GM21717 (cell line): ENCODE results near the gene CAPN9.

Source experiments
- ATAC-seq: cut with Tn5 transposase; IDR thresholded peaks from one replicate; pipeline ENCODE4 v1.9.1; 2021; ENCODE audit warnings: mild to moderate bottlenecking, moderate library complexity; ENCODE audit not compliant: unreplicated experiment

The CAPN9 gene

DNA sequence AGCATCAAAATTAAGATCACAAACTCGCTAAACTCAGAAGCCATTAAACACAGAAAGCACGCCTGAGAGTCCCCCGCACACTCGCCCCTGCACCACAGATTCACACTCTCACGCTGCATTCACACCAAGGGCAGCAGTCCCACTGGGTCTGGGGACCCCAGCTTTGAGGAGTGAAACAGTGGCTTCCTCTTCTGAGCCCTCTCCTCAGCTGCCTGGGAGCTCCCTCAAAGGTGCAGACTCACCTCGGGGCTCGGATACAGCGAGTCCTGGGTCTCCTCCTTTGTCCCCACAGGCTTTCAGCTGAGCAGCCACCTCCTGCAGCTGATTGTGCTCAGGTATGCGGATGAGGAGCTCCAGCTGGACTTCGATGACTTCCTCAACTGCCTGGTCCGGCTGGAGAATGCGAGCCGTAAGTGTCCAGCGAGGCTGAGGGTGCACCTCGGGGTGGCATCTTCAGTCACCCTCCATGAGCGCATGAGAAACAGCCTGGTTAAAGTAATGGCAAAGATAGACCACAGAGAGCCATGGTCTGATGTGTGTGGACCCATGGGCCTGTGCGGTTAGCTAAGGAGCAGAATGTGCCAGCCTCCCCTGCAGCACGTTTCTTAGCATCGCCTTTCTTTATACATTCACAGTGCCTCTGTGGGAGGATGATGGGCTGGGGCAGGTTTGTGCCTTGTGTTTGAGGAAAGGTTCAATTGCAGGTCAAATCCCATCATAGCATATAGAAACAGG, 47.9 kb downstream of the CAPN9 start:
- no peak for ATAC-seq

DNA sequence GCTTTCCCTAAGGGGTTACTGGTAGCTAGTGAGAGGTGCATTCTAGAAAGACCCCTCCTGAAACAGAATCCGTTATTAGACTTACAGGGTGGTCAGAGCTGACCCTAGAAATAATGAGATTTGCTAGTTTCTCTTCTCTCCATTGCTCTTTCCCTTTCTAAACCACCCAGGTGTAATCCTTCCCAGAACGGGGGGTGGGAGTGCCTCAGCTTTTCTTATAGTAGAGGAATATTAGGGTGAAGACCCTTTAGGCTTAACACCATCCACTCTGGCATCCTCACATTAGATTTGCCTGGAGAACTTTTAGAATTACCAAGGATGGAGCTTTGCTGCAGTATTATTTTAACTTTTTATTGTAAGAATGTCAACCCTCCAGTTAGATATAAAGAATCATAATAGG, 49.4 kb downstream of the CAPN9 start:
- no peak for ATAC-seq

DNA sequence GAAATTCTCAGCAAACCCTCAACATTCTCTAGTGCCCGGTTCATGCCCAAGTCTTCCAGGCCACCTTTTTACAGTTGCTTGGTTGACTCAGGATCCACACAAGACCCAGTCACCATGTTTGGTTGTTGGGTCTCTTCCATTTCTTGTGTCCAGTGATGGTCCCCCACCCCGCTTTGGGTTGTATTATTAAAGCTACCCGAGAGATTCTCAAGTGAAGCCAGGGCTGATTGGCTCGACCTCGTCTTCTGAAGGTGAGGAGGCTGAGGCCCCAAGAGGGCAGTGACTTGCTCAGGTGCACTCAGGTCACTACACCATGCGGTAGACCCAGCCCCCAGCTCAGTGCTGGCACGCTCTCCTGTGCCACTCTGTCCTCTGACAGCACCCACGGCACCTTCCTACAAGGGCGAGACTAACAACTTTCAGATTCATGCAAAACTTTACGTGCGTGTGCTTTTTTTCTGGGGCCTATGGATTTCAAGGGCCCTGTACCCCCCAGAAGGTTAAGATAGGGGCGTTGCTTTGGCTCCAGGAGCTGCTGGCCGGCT, 50.3 kb downstream of the CAPN9 start:
- ATAC-seq, result no peak

DNA sequence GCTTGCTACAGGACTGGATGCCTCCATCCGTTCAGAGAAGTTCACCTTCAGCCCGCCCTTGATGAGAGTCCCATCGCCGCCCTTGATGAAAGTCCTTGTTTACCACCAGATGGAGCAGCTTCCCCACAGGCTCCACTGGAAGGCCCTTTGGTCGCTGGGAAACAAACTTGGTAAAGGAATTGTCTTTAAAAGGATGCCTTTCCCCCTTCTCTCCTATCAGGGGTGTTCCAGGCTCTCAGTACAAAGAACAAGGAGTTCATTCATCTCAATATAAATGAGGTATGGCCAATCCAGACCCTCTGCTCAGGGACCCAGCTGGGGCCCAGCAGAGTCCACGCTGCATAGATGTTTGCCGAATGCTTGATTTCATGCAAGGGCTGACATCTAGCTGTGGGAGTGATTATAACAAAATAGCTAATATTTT, 50.8 kb downstream of the CAPN9 start:
- no peak for ATAC-seq

DNA sequence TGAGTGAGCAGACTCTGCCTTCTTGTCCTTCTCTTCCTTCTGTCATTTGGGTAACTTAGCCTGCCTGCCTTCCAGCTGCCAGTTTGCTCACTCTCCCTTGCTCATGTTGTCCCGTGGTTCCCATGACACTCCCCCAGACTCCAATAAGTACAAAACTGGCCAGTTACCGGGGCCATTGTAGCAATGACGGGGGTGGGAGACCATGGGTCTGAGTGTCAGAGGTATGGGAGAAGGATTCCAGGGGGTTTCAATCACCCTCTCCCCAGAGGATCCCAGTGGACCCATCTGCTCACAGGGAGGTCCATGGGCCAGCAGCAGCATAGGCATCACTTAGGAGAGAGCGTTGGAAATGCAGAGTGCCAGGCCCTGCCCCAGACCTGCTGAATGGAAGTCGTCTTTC, 51.3 kb downstream of the CAPN9 start:
- no peak for ATAC-seq

DNA sequence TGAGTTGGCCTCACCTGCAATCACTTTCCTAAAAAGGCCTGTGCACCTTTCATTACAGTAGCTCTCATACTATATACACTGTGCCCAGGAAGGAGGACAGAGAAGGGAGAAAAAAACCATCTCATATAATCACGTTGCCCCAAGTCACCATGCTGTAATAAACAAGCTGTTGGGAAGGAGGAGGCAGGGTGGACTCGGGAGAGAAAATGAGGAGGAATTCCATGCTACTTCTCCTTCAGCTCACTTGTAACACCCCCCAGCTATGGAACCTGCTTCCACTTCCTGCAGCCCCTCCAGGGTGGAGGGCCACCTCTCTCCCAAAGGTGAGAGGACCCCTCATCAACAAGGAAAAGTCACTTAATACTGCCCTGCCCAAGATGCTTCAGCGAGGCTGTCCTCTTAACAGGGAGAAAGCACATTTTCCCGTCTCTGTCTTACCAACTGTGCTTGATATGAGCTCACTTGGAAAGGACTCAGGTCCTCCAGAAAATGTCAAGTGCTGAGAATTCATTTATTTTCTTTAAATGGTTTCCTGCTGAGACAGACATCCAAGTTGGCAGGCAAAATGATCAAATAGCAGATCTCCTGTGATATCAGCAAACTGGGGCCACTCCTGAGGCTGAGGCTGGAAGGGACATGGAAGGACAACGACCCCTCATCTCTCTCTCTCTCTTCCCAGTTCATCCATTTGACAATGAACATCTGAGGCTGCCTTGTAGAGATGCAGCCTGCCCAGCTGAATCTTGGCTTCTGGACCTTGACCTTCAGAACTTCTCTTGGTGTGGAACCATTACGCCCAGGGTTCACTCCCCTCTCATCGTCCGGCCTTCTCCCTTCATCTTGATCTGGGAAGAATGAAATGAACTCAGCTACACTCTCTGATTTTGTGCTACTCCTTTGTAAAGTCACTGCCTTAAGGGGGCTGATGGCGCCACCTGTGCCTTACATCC, 54.0 kb downstream of the CAPN9 start:
- no peak for ATAC-seq

DNA sequence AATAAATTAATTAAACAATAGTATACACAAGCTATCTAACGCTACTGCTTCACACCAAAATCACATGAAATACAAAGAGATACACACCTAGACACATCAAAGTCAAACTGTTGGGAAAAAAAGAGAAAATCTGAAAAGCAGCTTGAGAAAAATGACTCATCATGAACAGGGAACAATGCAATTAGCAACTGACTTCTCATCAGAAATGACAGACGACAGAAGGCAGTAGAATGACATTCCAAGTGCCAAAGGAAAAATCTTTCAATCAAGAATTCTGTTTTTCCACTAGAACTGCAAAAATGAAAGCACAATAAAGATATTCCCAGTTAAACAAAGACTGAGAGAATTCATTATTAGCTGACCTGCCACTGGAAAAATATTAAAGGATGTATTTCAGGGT, 57.2 kb downstream of the CAPN9 start:
- no peak for ATAC-seq

DNA sequence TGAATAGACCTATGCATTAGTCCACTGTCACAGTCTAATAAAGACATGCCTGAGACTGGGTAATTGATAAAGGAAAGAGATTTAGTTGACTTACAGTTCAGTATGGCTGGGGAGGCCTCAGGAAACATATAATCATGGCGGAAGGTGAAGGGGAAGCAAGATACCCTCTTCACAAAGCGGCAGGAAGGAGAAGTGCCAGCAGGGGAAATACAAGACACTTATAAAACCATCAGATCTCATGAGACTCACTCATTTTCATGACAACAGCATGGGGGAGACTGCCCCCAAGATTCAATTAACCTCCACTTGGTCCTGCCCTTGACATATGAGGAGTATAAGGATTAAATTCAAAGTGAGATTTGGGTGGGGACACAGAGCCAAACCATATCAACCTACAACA, 59.4 kb downstream of the CAPN9 start:
- no peak for ATAC-seq

DNA sequence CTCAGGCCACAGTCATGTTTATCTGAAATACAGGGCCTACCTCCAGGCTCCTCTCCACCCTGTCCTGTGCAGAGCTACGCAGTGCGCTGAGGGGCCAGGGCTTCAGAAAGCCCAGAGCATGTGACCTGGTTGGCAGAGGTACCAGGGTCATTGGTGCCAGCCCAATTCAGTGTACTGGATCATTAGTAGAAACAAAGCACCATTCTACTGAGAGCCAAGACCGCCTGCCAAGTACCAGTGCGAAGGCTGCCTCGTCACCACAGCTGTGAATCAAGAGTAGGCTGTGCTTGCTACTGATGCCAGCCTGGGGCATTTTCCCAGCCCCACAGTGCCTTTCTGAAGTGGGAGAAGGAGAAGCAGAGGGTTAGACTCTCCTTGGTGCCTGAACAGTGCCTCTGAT, 59.8 kb downstream of the CAPN9 start:
- ATAC-seq, result no peak

DNA sequence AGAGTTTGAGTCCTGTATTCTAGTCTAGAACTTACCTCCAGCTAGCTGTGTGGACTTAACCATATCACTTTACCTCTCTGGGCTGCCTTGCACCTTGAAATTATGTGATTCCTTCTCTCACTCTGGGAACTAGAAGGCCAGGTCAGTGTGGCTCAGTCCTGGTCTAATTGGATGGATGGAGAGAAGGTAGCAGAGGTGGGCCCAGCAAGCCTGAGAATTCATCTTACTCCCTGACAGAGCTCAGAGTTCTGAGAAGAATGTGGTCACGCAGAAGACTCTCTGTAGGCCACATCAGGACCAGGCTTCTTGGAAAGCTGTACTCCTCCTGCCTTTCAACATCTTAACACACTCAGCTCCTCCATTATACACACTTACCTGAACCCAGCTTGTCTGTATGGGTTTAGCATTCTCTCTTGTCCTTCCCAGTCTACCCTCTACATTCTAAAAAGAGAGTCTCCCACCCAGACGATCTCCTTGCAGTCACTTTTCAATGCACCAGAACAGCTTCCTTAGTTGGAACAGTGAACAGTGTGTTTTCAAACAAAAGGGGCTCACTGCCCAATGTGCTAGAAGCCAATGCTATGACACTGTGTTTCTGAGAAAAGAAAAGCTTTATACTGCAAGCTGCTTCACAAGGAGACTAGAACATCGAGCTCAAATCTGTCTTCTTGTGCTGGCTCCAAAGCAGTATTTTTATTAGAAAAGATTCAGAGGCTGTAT, 60.5 kb downstream of the CAPN9 start:
- ATAC-seq, result no peak

DNA sequence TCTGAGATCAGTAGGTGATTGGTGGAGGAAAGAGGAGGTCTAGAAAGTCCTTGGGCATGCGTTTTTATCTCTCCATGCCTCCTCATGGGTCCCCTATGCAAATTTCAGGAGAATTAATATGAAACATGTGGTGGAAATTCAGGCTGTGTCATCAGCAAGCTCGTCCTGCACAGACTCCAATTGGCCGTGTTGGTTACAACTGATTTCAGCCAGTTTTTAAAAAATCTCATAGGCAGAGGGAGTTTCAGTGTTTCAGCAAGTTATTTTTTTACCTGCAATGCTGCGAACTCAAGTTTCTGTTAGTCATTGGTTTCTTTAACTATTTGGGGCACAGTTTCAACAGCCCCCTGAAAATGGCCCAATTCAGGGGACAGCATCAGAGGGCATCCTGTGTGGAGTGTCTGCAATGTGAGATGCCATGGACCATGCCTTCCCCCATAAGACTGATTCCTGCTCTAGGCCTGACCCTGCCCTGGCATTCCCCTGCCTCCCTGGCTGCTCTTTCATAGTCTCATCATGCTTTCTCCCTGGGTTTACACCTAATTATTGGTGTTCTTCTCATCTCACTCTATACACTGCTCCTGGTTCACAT, 61.2 kb downstream of the CAPN9 start:
- ATAC-seq, result no peak

DNA sequence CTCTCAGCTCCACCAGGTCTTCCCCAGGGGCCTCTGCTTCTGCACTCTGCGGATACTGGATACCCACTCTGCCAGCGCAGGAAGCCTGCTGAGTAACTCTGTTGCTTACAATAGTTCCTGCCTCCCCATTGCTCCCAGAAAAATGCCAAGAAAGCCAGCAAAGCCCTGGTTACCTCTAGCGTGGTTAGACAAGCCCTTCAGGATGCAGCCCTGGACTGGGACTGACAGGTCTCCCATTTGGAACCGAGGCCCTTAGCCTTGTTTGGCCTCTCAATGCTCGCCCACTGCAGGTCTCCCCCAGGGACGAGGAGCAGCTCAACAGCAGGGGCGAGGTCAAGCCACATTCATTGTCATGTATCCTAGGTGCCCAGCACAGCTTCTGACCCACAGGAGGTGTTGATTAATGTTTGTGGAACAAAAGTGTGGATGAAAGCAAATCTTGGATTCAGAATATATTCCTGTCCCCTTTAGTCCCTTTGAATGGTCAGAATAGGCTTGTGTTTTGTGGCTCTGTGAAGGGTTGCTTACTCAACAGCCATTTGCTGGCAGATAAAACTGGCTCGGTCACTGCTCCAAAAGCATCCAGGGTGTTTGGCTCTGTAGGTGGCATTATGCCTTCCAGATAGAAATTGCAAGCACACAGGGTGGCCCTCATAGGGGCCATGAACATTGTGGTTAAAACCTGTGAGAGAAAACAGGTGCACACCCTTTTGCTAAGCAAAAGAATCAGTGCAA, 62.2 kb downstream of the CAPN9 start:
- ATAC-seq, result no peak

DNA sequence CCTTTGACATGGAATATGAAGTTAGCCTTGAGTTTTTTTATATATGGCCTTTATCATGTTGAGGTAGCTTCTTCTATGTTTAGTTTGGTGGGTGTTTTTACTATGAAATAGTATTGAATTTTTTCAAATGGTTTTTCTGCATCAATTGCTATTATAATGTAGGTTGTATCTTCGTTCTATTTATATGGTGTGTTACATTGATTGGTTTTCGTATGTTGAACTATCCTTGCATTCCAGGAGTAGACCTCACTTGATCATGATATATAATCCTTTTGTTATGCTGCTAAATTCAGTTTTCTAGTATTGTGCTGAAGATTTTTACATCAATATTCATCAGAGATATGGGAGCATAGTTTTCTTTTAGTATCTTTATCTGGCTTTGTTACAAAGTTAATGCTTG, 65.4 kb downstream of the CAPN9 start:
- ATAC-seq, result no peak

DNA sequence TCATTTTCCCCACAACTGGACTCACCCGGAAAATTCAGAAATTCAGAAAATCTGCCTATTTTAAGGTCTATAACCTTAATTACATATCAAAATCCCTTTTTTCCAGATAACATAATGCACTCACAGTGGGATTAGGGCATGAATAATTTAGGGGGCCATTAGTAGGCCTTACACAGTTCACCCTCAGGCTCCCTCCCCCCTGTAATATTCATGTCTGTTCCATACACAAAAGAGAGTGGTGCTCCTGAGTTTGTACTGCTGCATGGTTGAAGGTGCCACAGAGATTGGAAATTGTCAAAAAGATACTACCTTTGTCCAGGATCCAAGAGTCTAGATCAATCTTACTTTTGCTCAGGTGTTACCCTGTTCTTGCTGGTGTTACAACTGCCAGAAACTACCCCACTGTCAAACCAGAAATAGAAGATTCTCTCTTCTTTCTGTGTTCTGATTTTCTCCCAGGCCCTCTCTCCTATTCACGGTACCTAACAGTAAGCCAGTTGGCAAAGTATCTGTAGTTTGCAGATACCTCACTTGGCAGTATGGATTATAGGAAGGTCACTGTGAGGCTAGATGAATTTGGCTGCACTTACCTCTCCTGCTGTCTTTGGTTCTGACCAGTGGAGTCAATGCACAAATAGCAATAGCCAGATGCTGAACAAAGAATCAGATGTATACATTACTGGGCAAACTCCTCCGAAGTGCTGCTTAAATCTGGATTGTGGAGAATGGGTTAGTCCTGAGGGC, 67.9 kb downstream of the CAPN9 start:
- no peak for ATAC-seq

DNA sequence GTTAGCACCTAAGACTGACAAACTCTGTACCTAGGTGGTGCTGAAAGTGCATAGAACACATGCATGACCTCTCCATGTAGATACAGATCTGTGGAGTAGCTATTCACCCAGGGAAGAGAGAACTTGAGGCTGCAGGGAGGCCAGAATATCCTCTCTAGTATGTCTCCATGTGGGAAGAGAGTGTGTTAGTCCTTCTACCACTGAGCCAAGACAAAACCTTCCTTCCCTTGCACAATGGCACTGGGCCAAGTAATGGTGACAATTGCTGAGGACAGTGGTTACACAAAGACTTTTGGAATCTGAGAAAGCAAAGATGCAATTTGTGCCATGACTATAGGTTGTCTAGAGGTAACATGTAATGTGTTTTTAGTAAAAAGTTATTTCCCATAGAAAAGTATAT, 68.8 kb downstream of the CAPN9 start:
- ATAC-seq, result no peak

DNA sequence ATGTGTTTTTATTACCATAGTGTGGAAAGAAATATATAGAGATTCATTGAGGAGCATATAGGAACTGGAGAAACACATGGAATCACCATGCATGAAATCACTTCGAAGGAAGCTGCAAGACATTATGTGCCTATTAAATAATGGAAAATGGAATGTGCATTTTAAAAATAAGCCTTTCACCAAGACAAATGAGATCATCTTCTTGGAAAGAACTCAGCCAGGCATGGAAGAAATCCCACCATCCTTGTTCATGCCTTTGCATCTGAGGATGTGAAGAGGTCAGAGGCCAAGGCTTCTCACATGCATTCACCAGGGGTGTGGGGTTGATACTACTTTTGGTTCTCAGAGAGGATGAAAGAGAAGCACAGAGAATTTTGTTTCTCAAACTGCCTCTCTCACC, 71.2 kb downstream of the CAPN9 start:
- ATAC-seq, result no peak

DNA sequence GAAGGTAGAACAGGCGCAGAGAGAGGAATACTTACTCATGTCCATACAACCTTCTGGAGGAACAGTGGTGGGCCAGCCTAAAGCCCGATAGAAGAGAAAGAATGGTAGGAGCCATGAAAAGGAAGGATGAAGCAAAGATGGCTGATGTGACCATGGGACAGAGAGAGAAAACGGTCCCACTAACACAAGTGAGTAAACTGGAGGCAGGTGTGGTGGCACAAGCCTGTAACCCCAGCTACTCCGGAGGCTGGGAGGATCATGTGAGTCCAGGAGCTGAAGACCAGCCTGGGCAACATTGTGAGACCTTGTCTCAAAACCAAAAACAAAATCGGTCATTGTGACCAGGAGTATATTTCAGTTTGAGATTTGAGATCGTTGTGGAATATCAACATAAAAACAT, 71.7 kb downstream of the CAPN9 start:
- ATAC-seq, result no peak

DNA sequence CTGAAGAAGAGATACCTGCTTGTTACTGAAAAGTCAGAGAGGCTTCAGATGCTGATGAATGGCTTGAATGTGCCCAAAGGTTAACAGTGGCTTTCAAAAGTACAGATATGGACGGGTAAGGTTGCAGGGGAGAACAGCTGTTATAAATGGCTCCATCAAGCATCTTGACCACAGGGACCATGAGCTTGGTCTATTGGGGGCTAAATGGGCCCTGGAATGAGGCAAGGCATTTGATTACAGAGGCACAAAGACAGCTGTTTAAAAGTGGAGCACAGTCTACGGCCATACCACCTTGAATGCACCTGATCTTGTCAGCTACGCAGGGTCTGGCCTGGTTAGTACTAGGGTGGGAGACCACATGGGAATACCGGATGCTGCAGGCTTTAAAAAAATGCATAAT, 72.8 kb downstream of the CAPN9 start:
- no peak for ATAC-seq

DNA sequence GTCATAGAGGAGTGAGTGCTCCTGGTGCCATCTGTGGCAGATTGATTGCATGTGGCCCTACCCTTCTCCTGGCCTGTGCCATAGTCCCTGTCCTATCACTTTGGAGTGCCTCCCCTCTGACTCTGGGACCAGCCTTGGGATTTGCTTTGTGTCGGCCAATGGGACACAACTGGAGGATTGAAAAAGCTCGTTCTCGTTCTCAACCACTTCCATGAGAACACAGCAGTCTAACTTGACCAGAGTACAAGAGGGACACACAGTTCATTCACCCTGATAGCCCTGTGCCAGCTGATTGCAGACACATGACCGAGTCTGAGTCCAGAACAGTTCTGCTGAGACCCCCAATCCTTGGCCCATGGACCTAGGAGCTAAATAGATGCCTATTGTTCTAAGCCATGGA, 73.4 kb downstream of the CAPN9 start:
- no peak for ATAC-seq

DNA sequence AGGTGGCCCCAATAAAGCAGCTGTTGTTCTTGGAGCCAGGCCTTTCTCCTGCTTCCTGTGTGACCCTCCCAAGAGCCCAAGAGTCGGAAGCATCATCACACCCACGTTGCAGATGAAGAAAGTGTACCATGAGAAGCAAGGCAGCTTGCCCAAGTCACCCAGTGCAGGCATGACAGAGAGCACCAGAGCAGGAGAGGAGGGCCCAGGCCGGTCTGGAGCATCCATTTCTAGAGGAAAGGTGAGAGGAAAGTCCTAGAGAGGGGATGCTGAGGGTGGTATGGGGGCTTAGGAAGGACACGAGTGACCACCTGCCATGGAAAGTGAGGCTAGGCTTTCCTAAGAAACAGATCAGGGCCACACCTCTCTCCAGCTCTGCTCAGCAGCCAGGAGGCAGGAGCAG, 74.2 kb downstream of the CAPN9 start:
- ATAC-seq, result no peak
